Transverse colon (tissue), 4 donors: Measurements from ENCODE around the gene RAB4A. TPM values are rescaled to one million over a fixed set of nuclear protein-coding genes. Genes with fewer than 3 reads are reported as not detected.

Experiments used
- DNase-seq: peaks from one replicate; pipeline ENCODE4 v3.0.0-alpha.2; 2019
- H3K27ac ChIP-seq, 4 donors: fragments of 200-600 bp; sonication (generic); 2 replicates each; pipeline ENCODE4 v1.5.1; 2016 to 2018; ENCODE audit warnings: inconsistent platforms in 4 of 4
- H3K27me3 ChIP-seq: fragments of 200-600 bp; sonication (generic); 2 replicates; pipeline ENCODE4 v1.5.1; 2017; ENCODE audit warnings: inconsistent platforms
- H3K36me3 ChIP-seq, 4 donors: fragments of 200-600 bp; sonication (generic); 2 replicates each; pipeline ENCODE4 v1.5.1; 2017 to 2019; ENCODE audit warnings: inconsistent platforms in 4 of 4
- H3K4me1 ChIP-seq, 4 donors: fragments of 200-600 bp; sonication (generic); 2 replicates each; pipeline ENCODE4 v1.5.1; 2017 to 2020; ENCODE audit warnings: inconsistent platforms in 4 of 4
- H3K4me3 ChIP-seq, 4 donors: fragments of 200-600 bp; sonication (generic); 1 replicate in 1 of 4; 2 replicates in 3 of 4; pipeline versions ENCODE4 v1.5.1 to v1.6.1; 2017 to 2019; ENCODE audit warnings: inconsistent platforms in 4 of 4
- H3K9me3 ChIP-seq, 2 donors: fragments of 200-600 bp; sonication (generic); 2 replicates each; pipeline ENCODE4 v1.5.1; 2017 to 2019; ENCODE audit warnings: inconsistent platforms in 2 of 2
- EP300 ChIP-seq: sonication (generic); formaldehyde crosslinking; IDR thresholded peaks from one replicate; pipeline ENCODE4 v1.6.1; 2017; ENCODE audit warnings: antibody characterized with exemption, low read depth
- POLR2A ChIP-seq: fragments of 450-650 bp; IDR thresholded peaks from one replicate; pipeline ENCODE4 v1.6.1; 2016; ENCODE audit warnings: antibody characterized with exemption, mild to moderate bottlenecking, moderate library complexity
- POLR2AphosphoS5 ChIP-seq, 3 donors: sonication (generic); formaldehyde crosslinking; IDR thresholded peaks; one replicate each; pipeline ENCODE4 v1.6.1; 2016; ENCODE audit warnings: antibody characterized with exemption in 3 of 3
- WGBS, 2 donors: methylation state at CpG; one replicate each; pipeline ENCODE4 v1.1.5; 2018; ENCODE audit warnings: low coverage in 1 of 2; 5-methylcytosine and 5-hydroxymethylcytosine counted together
- in situ Hi-C, 4 donors: fragments of 200-750 bp; cut with MboI; loops; one replicate each; pipeline versions ENCODE4 v1.15.0 to v1.15.1; 2017; ENCODE audit warnings: low sequenced_read_pairs in 3 of 4, low pct_ligation_motif_present in 1 of 4, low pct_unique_long_range_greater_than_20kb in 1 of 4
- intact Hi-C: fragments of 100-400 bp; cut with DNase I; formaldehyde crosslinking; loops from one replicate; pipeline ENCODE4 v1.15.1; 2023; ENCODE audit warnings: low total_unique reads
- total RNA-seq, 4 donors: library from RNA; depleted of rRNA; stranded (reverse); fragments of >200 nt; gene quantifications; one replicate each; pipeline ENCODE4 v1.1.0, GENCODE V29; 2016
- TF ChIP-seq, protein P1 (sequence below), 5 experiments: fragments of 200-600 bp in 3 of 5; fragments of 450-650 bp in 2 of 5; sonication (generic) in 3 of 5; IDR thresholded peaks; 1 replicate in 2 of 5; 2 replicates in 3 of 5; pipeline ENCODE4 v1.5.1; 2016 to 2017; ENCODE audit warnings: antibody characterized with exemption in 5 of 5, inconsistent platforms in 3 of 5, mild to moderate bottlenecking in 2 of 5, moderate library complexity in 1 of 5

The RAB4A gene
- total RNA-seq, 4 donors from 2014 or later = 7.4 to 56.9 (median 28.0) TPM

DNA sequence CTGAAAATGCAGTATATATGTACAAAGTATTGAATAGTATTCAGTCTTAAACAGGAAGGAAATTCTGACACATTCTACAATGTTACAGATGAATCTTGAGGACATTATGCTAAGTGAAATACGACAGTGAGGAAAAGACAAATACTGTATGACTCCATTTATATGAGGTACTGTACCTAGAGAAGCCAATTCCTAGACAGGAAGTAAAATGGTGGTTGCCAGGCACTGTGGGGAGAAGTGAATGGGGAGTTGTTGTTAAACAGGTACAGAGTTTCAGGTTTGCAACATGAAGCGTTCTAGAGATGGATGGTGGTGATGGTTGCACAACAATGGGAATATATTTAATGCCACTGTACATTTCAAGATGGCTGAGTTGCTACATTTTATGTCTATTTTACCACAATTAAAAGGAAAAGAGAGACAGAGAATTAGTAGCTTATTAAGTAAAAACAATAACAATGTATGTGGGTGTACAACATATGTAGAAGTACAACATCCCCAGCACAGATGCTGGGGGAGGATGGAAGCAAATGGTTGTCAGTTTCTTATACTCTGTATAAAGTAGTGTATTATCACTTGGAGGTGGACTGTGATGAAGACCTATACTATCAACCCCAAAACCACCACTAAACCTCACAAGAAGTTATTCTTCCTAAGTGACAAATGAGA lies 3.9 kb upstream of the RAB4A start:
- in situ Hi-C loops (loop anchor here in 3 of 4 donors (25.0 kb wide), 2 partner anchors 220 to 1045 kb away; no protein-coding TSS in a partner anchor), intact Hi-C loops (no loop called here)
- Histone ChIP-seq H3K9me3 (peaks cover 0 to 4% of the 10 kb centered on the region in 2 donors), H3K36me3 (no peaks in the 10 kb centered on the region), H3K4me3 (no peak overlapping the region), H3K4me1 (peaks cover 0 to 12% (median 4%) of the 10 kb centered on the region in 4 donors), H3K27ac (no peak overlapping the region), H3K27me3 (no peaks in the 10 kb centered on the region)
- WGBS, 2 donors = 75 to 83% methylated on average over 2 of the region's 2 CpGs
- TF ChIP-seq EP300 = no peak
- no peak for TF ChIP-seq POLR2AphosphoS5 (IDR thresholded peaks at IDR 0.05)
- TF ChIP-seq, protein P1, sequence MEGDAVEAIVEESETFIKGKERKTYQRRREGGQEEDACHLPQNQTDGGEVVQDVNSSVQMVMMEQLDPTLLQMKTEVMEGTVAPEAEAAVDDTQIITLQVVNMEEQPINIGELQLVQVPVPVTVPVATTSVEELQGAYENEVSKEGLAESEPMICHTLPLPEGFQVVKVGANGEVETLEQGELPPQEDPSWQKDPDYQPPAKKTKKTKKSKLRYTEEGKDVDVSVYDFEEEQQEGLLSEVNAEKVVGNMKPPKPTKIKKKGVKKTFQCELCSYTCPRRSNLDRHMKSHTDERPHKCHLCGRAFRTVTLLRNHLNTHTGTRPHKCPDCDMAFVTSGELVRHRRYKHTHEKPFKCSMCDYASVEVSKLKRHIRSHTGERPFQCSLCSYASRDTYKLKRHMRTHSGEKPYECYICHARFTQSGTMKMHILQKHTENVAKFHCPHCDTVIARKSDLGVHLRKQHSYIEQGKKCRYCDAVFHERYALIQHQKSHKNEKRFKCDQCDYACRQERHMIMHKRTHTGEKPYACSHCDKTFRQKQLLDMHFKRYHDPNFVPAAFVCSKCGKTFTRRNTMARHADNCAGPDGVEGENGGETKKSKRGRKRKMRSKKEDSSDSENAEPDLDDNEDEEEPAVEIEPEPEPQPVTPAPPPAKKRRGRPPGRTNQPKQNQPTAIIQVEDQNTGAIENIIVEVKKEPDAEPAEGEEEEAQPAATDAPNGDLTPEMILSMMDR (IDR thresholded peaks at IDR 0.05) = no peak
- no peak for TF ChIP-seq POLR2A
- no peak for DNase-seq

- intact Hi-C loops = no loop called here
- Histone ChIP-seq H3K27ac (no peak overlapping the region), H3K36me3 (no peaks in the 10 kb centered on the region), H3K4me1 (peaks cover 14 to 27% (median 18%) of the 10 kb centered on the region in 4 donors), H3K27me3 (no peaks in the 10 kb centered on the region), H3K4me3 (no peak overlapping the region), H3K9me3 (peaks cover 0 to 4% of the 10 kb centered on the region in 2 donors)
- DNase-seq = no peak
- TF ChIP-seq, protein P1 (IDR thresholded peaks at IDR 0.05) = no peak
- TF ChIP-seq POLR2A (no peak), POLR2AphosphoS5 (IDR thresholded peaks at IDR 0.05) (no peak), EP300 (no peak)
- in situ Hi-C loops = loop anchor here in 3 of 4 donors (25.0 kb wide), 2 partner anchors 219 to 1044 kb away; no protein-coding TSS in a partner anchor
- WGBS, 2 donors = 88 to 100% methylated on average over 1 to 2 of the region's 2 CpGs
Measured at GRCh38 chr1:229268505-229268904, 2.4 kb upstream of the RAB4A start.

- intact Hi-C loops = no loop called here
Measured at GRCh38 chr1:229271448-229272159, 693 bp downstream of the RAB4A start.

More at GRCh38 chr1:229271448-229272159, 693 bp downstream of the RAB4A start:
- peak overlapping the region; percentile 67 to 90 (median 80) for H3K4me3 ChIP-seq
- peaks cover 16 to 57% (median 31%) of the 10 kb centered on the region in 4 donors for H3K4me1 ChIP-seq
- peak overlapping the region; percentile 86 to 90 (median 87) for H3K27ac ChIP-seq
- no peaks in the 10 kb centered on the region for H3K27me3 ChIP-seq
- 0 to 1% methylated on average over 11 to 17 of the region's 32 CpGs for WGBS, 2 donors
- H3K9me3 ChIP-seq = peaks cover 0 to 4% of the 10 kb centered on the region in 2 donors
- no peaks in the 10 kb centered on the region for H3K36me3 ChIP-seq
- in situ Hi-C loops = loop anchor here in 3 of 4 donors (25.0 kb wide), 2 partner anchors 216 to 1041 kb away; no protein-coding TSS in a partner anchor
- peak; percentile 50 for DNase-seq
- no peak for TF ChIP-seq POLR2A
- no peak for TF ChIP-seq POLR2AphosphoS5 (IDR thresholded peaks at IDR 0.05)
- TF ChIP-seq, protein P1 (IDR thresholded peaks at IDR 0.05) = no peak
- no peak for TF ChIP-seq EP300
